GM13977 (cell line): Measurements from ENCODE around the gene NSUN6.
"Not testable (repeated sequence)": the region's sequence is repeated elsewhere in the genome, so short reads cannot be mapped to it uniquely, and the experiment has no call there.

Experiments
- DNase-seq: peaks from one replicate; pipeline ENCODE4 v3.0.0; 2012; ENCODE audit warnings: low spot score
- in situ Hi-C: fragments of 300-500 bp; cut with MboI; formaldehyde crosslinking; loops from one replicate; pipeline ENCODE4 v1.12.0; 2022; ENCODE audit warnings: low sequenced_read_pairs, low pct_unique_long_range_greater_than_20kb, mixed read lengths, inconsistent platforms; ENCODE audit not compliant: unreplicated experiment
- TF ChIP-seq, protein P1 (sequence below): IDR thresholded peaks from 2 replicates; pipeline ENCODE4 v1.5.1; 2012; ENCODE audit warnings: mild to moderate bottlenecking, control low read depth; ENCODE audit not compliant: insufficient read depth; ENCODE audit errors: extremely low read depth, missing control alignments

NSUN6 gene

DNA sequence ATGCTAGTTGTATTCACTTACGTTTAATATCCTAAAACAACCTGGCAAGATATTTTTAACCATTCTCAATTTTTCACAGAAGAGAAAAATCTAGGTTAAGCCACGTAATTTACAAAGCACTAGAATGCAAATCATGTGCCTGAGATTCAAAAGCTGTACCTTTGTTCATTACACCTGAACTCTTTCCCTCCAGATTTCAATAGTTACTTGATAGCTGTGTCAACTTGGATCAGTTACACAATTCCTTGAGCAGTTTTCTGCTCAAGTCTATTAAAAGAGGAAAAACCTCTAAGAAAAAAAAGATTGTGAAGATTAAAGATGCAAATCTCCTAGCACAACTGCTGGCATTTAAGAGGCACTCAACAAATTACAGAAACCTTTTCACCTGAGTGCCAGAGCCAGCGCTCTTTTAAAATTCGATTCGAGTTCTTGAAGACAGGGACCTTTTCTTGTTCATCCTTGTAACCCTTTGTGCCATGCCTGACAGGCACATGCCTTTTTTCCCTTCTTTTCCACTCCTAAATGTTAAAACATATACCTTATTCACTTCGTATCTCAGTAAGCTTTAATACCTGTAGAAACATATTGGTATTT lies 886 bp downstream of the NSUN6 start:
- DNase-seq = no peak
- in situ Hi-C loops = loop anchor here (25.0 kb wide), 1 partner anchor 988 kb away; no protein-coding TSS in a partner anchor

DNA sequence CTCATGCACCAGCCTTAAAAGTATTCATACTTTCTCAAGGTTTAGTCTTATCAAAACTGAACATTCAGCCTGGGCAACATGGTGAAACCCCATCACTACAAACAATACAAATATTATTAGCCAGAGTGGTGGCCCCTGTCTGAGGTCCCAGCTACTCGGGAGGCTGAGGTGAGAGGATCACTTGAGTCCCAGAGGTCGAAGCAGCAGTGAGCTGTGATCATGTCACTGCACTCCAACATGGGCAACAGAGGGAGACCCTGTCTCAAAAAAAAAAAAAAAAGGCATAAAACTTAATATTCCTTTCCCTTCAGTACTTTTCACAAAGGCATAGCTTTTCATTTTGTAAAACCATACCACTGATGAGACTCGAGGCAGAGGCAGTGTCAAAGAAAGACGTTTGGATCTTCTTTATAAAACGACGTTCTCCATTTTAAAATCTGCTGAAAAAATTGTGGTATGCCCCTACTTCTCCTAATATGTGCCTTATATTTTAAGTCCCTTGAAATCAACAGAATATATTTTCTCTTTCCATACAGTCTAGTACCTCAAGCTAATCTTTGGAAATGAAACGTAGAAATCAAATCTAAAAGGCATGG lies 1.9 kb downstream of the NSUN6 start:
- TF ChIP-seq, protein P1, sequence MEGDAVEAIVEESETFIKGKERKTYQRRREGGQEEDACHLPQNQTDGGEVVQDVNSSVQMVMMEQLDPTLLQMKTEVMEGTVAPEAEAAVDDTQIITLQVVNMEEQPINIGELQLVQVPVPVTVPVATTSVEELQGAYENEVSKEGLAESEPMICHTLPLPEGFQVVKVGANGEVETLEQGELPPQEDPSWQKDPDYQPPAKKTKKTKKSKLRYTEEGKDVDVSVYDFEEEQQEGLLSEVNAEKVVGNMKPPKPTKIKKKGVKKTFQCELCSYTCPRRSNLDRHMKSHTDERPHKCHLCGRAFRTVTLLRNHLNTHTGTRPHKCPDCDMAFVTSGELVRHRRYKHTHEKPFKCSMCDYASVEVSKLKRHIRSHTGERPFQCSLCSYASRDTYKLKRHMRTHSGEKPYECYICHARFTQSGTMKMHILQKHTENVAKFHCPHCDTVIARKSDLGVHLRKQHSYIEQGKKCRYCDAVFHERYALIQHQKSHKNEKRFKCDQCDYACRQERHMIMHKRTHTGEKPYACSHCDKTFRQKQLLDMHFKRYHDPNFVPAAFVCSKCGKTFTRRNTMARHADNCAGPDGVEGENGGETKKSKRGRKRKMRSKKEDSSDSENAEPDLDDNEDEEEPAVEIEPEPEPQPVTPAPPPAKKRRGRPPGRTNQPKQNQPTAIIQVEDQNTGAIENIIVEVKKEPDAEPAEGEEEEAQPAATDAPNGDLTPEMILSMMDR = no peak
- no peak for DNase-seq
- in situ Hi-C loops = no loop called here

More for the DNA sequence above, 886 bp downstream of the NSUN6 start:
- TF ChIP-seq, protein P1 = no peak

DNA sequence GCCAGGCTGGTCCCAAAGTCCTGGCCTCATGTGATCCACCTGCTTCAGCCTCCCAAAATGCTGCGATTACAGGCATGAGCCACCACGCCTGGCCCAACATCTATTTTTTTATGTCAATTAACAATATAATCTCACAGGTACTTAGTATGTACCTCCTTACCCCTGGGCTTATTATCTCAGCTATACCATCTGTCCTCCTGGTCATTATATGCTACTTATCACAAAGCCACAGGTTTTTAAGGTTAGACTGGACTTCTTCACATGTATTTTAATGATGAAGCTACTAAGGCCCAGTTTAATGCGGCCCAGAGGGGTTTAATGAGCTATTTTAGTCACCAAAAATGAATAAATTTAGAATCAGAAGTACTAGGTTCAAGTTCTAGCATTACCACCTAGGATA lies 3.4 kb downstream of the NSUN6 start:
- TF ChIP-seq, protein P1 = no peak
- in situ Hi-C loops = no loop called here
- DNase-seq = no peak

DNA sequence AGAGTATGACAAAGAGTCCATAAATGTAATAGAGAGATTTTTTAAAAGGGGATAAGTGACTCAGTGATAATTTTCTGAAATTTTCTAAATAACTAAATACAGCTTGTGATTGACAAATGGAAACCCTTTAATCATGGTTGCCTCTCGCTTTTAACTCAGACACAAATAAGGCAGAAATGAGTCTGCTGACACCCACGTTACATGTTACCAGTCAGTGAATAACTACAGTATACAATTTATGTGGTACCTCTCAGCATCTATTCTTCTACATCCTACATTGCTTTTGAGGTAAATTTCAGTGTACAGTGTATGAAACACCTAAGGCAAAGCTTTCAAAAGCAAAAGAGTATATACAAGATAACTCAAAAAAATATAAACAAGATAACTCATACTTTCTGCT lies 4.2 kb downstream of the NSUN6 start:
- in situ Hi-C loops = no loop called here
- no peak for DNase-seq
- TF ChIP-seq, protein P1 = no peak

DNA sequence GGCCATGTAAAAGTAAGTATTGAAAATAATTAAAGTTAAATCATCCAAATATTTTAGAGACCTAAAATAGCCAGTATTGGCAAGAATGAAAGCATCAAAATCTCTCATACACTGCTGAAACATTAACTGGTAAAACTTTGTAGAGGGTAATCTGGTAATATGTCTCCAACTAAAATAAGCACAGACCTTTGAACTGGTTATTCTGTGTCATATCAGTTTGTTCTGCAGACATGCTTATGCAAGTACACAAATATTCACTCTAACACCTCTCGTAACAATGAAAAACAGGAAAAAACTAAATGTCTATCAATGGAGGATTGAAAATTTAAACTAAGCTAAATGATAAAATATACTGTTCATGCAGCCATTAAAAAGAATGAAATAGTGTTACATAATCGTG lies 11.7 kb downstream of the NSUN6 start:
- in situ Hi-C loops = not testable (repeated sequence)

DNA sequence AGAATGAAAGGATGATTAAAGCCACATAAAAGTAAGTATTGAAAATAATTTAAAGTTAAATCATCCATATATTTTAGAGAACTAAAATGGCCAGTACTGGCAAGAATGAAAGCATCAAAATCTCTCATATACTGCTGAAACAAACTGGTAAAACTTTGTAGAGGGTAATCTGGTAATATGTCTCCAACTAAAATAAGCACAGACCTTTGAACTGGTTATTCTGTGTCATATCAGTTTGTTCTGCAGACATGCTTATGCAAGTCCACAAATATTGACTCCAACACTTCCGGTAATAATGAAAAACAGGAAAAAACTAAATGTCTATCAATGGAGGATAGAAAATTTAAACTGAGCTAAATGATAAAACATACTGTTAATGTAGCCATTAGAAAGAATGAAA lies 14.0 kb downstream of the NSUN6 start:
- DNase-seq, in situ Hi-C loops: not testable (repeated sequence)

More for the DNA sequence above, 11.7 kb downstream of the NSUN6 start:
- DNase-seq = not testable (repeated sequence)

DNA sequence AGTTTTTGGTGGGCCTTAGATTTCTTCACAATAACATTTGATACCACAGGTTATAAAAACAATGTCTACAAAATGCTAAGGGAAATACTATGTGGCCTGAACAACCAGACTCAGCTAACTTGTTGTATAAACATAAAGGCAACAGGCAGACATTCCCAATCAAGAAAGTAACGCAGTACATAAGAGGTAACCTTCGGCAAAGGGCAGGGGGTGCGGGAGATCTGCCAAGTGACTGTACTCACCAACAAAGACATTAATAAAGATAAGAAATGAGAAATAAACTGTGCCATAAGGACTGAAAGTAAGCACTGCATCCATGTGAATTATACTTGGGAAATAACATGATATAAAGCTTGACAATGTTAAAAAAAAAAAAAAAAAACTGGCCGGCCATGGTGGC lies 15.4 kb downstream of the NSUN6 start:
- TF ChIP-seq, protein P1 = no peak
- DNase-seq = no peak
- in situ Hi-C loops = no loop called here

DNA sequence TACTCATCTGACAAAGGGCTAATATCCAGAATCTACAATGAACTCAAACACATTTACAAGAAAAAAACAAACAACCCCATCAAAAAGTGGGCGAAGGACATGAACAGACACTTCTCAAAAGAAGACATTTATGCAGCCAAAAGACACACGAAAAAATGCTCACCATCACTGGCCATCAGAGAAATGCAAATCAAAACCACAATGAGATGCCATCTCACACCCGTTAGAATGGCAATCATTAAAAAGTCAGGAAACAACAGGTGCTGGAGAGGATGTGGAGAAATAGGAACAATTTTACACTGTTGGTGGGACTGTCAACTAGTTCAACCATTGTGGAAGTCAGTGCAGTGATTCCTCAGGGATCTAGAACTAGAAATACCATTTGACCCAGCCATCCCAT lies 18.9 kb downstream of the NSUN6 start:
- in situ Hi-C loops = not testable (repeated sequence)

DNA sequence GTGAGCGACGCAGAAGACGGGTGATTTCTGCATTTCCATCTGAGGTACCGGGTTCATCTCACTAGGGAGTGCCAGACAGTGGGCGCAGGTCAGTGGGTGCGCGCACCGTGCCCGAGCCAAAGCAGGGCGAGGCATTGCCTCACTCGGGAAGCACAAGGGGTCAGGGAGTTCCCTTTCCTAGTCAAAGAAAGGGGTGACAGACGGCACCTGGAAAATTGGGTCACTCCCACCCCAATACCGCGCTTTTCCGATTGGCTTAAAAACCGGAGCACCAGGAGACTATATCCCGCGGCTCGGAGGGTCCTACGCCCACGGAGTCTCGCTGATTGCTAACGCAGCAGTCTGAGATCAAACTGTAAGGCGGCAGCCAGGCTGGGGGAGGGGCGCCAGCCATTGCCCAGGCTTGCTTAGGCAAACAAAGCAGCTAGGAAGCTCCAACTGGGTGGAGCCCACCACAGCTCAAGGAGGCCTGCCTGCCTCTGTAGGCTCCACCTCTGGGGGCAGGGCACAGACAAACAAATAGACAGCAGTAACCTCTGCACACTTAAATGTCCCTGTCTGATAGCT lies 23.9 kb downstream of the NSUN6 start:
- DNase-seq, in situ Hi-C loops: not testable (repeated sequence)

More for the DNA sequence above, 18.9 kb downstream of the NSUN6 start:
- DNase-seq = not testable (repeated sequence)
